ENCODE results near the gene CCSER1.
"Not testable (repeated sequence)": the region's sequence is repeated elsewhere in the genome, so short reads cannot be mapped to it uniquely, and the experiment has no call there.

Gene CCSER1

DNA sequence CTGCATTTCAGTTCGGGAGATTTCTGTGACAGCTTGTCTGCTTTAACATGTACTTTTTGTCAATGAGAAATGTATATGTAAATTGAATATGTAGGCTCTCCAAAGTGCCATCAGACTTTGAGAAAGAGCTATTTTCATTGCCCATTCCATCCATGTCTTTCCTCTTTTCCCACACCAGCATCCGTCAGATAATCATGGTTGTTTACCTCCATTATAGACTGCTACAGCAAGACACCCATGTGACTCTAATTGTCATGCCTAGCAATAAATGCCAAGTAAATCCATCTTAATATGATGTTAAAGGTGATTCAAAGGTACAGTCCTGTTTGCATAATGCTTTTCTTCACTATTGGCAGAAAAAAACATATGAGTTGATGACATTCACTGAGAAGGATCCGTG lies 1157.3 kb downstream of the CCSER1 start:
- DNase-seq (ENCODE audit: low read depth), result no peak

DNA sequence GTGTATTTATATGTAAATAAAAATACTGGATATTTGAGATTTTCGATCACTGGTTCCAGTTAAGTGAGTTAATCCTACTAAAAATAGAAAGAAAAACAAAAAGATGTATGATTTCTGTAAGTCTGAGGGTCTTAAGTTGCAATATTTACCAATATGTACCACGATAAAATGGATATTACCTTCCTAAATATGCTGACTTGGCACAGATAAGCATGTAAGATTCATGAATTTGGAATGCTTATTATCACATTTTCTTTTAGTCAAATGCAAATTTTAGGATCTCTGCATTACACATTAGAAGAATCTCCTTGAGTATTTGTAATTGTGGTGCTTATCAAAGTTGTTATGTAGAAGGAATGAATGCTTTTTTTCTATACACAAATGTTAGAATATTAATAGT lies 1158.3 kb downstream of the CCSER1 start:
- no peak for DNase-seq (ENCODE audit: low read depth)

GRCh38 chr4:91288702-91289311 lies 1161.6 kb downstream of the CCSER1 start:
- no peak for DNase-seq (ENCODE audit: low read depth)

- no peak for DNase-seq (ENCODE audit: low read depth)
Observed at GRCh38 chr4:91298156-91298700, 1171.0 kb downstream of the CCSER1 start.

- no peak for DNase-seq (ENCODE audit: low read depth)
Observed at GRCh38 chr4:91298824-91299223, 1171.6 kb downstream of the CCSER1 start.

- no peak for DNase-seq (ENCODE audit: low read depth)
Observed at GRCh38 chr4:91302120-91302519, 1174.9 kb downstream of the CCSER1 start.

GRCh38 chr4:91304292-91304691 lies 1177.1 kb downstream of the CCSER1 start:
- no peak for DNase-seq (ENCODE audit: low read depth)

GRCh38 chr4:91317434-91317833 lies 1190.2 kb downstream of the CCSER1 start:
- DNase-seq (ENCODE audit: low read depth), result no peak

DNA sequence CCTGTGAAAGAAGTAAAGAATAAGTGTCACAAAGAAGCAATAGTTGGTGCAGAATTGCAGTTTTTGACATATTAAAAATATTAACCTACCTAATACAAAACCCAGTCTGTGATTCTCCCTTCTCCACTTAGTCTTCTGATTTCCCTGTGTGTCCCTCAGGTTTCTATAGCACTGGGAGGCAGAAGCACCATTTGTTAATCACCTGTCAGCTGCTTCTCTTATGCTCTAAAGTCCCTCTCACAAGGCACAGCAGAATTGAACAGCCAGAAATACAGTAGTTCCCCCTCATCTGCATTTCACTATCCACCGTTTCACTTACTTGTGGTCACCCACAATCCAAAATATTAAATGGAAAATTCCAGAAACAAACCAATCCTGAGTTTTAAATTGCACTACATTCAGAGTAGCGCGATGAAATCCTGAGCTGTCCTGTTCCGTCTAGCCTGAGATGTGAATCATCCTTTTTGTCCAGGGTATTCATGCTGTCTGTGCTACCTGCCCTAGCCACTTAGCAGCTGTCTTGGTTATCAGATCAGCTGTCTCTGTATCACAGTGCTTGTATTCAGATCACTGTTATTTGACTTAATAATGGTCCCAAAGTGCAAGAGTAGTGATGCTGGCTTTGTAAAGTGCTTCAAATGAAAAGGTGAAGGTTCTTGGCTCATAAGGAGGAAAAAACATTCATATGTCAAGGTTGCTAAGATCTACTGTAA lies 1192.5 kb downstream of the CCSER1 start:
- DNase-seq (ENCODE audit: low read depth), result no peak

GRCh38 chr4:91322961-91323360 lies 1195.8 kb downstream of the CCSER1 start:
- no peak for DNase-seq (ENCODE audit: low read depth)

DNA sequence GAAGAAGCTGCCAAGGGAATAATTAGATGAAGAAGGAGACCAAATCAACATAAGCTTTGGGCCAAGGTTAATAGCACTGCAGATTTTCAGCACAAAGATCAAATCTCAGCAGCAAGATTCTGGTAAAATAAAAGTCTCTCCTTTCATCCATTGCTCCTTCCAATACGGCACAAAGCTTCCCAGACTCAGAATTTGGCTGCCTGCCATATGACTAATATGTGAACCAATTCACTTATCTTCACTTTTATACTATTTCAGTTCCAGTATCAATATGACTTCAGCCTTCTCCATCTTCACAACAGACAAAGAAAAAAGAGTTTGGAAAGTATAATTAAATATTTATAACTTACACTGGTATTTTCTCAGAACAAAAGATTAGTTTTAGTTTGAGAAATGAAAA lies 1198.3 kb downstream of the CCSER1 start:
- peak; percentile 57 for DNase-seq (ENCODE audit: low read depth)

DNA sequence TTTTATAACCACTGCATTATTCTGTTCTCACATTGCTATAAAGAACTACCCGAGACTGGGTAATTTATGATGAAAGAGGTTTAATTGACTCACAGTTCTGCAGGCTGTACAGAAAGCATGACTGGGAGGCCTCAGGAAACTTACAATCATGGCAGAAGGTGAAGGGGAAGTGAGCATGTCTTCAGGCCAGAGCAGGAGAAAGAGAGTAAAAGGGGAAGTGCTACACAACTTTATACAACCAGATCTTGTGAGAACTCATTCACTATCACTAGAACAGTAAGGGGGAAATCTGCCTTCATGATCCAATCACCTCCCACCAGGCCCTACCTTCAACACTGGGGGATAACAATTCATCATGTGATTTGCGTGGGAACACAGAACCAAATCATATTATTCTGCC lies 1199.0 kb downstream of the CCSER1 start:
- not testable (repeated sequence) for DNase-seq (ENCODE audit: low read depth)

- no peak for DNase-seq (ENCODE audit: low read depth)
Observed at GRCh38 chr4:91330555-91331137, 1203.5 kb downstream of the CCSER1 start.

DNA sequence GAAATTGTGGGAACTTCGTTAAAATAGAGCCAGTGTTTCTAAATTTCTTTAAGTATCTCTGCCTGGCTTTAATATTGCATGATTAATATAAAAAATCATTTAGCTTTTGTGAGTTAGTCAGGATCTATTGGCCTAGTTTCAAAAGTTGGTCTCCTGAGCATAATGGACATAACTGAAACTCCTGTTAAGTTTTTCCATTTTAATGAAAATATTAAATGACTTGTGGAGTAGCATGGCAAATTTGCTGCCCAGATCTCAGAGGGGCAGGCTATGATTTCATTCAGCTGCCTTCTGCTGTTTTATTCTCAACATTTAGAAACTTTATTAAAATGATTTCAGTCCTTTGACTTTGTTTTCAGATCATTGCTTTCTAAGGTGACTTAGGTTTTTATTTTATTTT lies 1213.6 kb downstream of the CCSER1 start:
- DNase-seq (ENCODE audit: low read depth), result no peak

DNA sequence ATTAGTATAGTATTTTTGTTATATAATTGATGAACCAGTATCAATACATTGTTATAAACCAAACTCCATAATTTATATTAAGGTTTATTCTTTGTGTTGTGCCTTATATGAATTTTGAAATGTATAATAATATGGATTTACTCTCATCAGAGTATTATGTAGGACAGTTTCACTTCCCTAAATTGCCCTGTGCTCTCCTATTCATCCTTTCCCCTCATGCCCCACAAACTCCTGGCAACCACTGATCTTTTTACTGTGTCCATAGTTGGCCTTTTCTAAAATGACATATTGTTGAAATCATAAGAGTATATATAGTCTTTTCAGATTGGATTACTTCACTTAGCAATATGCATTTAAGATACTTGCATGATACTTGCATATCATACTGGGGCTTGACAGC lies 1218.4 kb downstream of the CCSER1 start:
- DNase-seq (ENCODE audit: low read depth), result no peak

DNA sequence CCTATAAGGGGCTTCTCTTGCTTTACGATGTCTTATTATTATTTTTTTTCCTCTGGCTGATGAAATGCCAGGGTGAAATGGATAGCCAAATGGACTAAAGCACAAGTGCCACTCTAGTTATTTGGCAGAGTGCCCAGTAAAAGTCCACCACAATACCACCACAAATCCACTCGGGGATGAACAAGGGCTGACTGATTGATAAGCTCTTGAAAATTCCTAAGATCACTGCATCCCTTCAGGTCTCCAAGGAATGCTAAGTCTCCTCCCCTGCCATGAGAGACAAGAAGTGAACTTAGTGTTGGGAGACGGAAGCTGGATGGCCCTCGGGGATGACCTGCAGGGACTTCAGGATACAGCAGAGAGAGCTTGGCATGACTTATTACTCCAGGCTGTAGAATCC lies 1229.3 kb downstream of the CCSER1 start:
- not testable (repeated sequence) for DNase-seq (ENCODE audit: low read depth)

DNA sequence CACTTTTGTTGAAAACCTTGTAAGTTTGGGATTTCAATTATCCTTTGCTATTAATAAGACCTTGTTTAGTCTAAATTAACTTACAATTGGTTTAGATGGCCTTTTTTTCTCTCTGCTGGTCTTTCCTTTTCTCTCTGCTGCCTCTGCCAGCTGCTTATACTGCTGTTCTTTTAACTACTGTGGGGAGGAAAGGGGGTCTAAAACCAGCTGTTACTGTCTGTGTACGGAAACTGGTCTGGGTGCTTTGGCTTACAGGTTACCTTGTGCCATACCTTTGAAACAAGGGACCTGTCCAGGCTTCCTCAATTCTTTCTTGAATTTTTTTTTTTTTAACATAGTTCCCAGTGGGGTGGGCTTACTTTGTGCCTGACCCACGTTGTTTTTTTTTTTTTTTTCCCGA lies 1230.8 kb downstream of the CCSER1 start:
- not testable (repeated sequence) for DNase-seq (ENCODE audit: low read depth)

GRCh38 chr4:91358621-91359020 lies 1231.4 kb downstream of the CCSER1 start:
- not testable (repeated sequence) for DNase-seq (ENCODE audit: low read depth)

GRCh38 chr4:91359041-91360031 lies 1232.1 kb downstream of the CCSER1 start:
- no peak for DNase-seq (ENCODE audit: low read depth)

DNA sequence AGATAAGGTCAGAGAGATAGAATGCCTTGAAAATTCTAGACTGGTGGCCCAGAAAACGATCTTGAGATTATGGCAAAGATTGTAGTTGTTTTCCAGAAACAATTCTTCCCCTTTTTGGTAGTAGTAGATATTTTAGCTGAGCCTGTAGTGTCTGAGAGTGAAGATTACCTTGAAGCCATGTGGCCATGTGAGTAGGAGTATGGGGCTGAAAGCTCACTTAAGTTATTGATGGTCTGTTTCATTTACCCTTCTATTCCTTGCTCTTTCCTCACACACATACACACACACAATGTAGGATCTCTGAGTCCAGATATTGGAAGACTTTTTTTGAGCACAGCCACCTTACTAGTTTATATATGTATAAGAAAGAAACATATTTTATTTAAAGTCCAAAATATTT lies 1234.9 kb downstream of the CCSER1 start:
- no peak for DNase-seq (ENCODE audit: low read depth)

DNA sequence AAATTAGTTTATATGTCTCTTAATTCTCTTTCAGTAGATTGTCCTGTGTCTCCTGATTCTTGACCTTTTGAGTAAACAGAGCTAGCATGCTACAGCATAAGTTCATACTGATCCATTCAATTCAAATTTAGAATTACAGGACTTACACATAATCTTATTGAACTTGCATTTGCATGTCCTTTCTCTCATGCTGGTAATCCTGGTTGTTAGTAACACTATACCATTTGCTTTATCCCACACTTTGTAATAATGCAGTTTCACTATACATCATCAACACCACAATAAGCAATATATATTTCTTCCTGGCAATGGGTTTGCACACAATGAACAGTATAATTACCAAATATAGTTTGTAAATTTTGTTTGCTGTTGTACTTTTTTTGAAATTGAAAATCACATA lies 1239.4 kb downstream of the CCSER1 start:
- DNase-seq (ENCODE audit: low read depth), result no peak

GRCh38 chr4:91369116-91369515 lies 1241.9 kb downstream of the CCSER1 start:
- no peak for DNase-seq (ENCODE audit: low read depth)
